HG02798 (cell line): ENCODE results near the gene LRMDA.

Experiments
- ATAC-seq: cut with Tn5 transposase; IDR thresholded peaks from one replicate; pipeline ENCODE4 v1.9.1; 2021; ENCODE audit warnings: mild to moderate bottlenecking; ENCODE audit not compliant: unreplicated experiment, poor library complexity

Gene LRMDA

GRCh38 chr10:75401569-75402485, 29.6 kb upstream of the LRMDA start, which contains the start of gene ZNF503:
ZNF503 (minus strand) TSS chr10:75401764; CDS start chr10:75401419, 345 bp downstream.
- peak; percentile 66 for ATAC-seq

- no peak for ATAC-seq
Observed at GRCh38 chr10:75402486-75403143, 28.8 kb upstream of the LRMDA start.

GRCh38 chr10:75403144-75403938, 28.1 kb upstream of the LRMDA start:
- ATAC-seq = no peak

- no peak for ATAC-seq
Observed at GRCh38 chr10:75403939-75404814, 27.2 kb upstream of the LRMDA start.

GRCh38 chr10:75404815-75405597, 26.4 kb upstream of the LRMDA start:
- no peak for ATAC-seq

GRCh38 chr10:75405598-75406461, 25.6 kb upstream of the LRMDA start:
- ATAC-seq = no peak

GRCh38 chr10:75406462-75407223, 24.8 kb upstream of the LRMDA start:
- ATAC-seq = no peak

GRCh38 chr10:75407224-75407712, 24.2 kb upstream of the LRMDA start:
- ATAC-seq = no peak

- ATAC-seq = no peak
Observed at GRCh38 chr10:75407713-75408508, 23.5 kb upstream of the LRMDA start.

- no peak for ATAC-seq
Observed at GRCh38 chr10:75408509-75408875, 22.9 kb upstream of the LRMDA start.

- peak; percentile 63 for ATAC-seq
Observed at GRCh38 chr10:75408911-75409885, 22.2 kb upstream of the LRMDA start.

GRCh38 chr10:75410132-75411005, 21.1 kb upstream of the LRMDA start:
- ATAC-seq = no peak

GRCh38 chr10:75414527-75414926, 16.9 kb upstream of the LRMDA start:
- ATAC-seq = no peak

- ATAC-seq = no peak
Observed at GRCh38 chr10:75417522-75417927, 13.9 kb upstream of the LRMDA start.
